Effector memory CD8-positive, alpha-beta T cell (primary cell): ENCODE measurements around the gene CNRIP1.
"Not testable (repeated sequence)": the region's sequence is repeated elsewhere in the genome, so short reads cannot be mapped to it uniquely, and the experiment has no call there.

Experiments used
- ATAC-seq: fragments of 150-1000 bp; cut with Tn5 transposase; replicated peaks from 2 replicates; pipeline ENCODE4 v1.10.0; 2021; ENCODE audit warnings: mild to moderate bottlenecking, moderate library complexity
- DNase-seq, 3 experiments: peaks; one replicate each; pipeline ENCODE4 v3.0.0; 2021
- H3K27ac Mint-ChIP-seq, 2 donors: one replicate each; pipeline ENCODE4 v1.8.0; 2022; ENCODE audit warnings: mild to moderate bottlenecking in 2 of 2, mixed read lengths in 2 of 2, moderate library complexity in 2 of 2
- H3K27me3 Mint-ChIP-seq, 2 donors: one replicate each; pipeline ENCODE4 v1.8.0; 2022; ENCODE audit warnings: mixed read lengths in 2 of 2
- H3K36me3 Mint-ChIP-seq: one replicate; pipeline ENCODE4 v1.8.0; 2022; ENCODE audit warnings: mild to moderate bottlenecking, moderate library complexity, mixed read lengths; ENCODE audit not compliant: insufficient read depth
- H3K4me1 Mint-ChIP-seq, 2 donors: one replicate each; pipeline ENCODE4 v1.8.0; 2022; ENCODE audit warnings: low read depth in 2 of 2, mixed read lengths in 2 of 2
- H3K4me3 Mint-ChIP-seq, 2 donors: one replicate each; pipeline ENCODE4 v1.8.0; 2022; ENCODE audit warnings: mild to moderate bottlenecking in 2 of 2, mixed read lengths in 2 of 2, moderate library complexity in 2 of 2
- H3K9me3 Mint-ChIP-seq, 2 donors: one replicate each; pipeline ENCODE4 v1.8.0; 2022; ENCODE audit warnings: mixed read lengths in 2 of 2

The CNRIP1 gene

DNA sequence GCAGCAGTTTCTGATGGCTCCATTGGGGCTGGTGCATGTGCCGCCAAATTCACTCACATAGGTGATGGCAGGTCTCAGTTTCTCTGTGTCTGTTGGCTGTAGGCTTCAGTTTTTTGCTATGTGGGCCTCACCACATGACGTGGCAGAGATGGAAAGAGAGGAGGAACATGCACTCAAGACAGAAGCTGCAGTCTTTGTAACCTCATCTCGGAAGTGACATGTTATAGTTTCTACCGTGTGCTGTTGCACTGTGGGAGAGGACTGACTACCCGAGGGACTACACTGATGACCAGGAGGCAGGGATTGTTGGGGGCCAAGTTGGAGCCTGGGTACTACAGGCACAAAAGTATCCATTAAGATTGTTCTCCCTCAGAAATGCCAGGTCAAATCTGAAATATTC lies 9.2 kb upstream of the CNRIP1 start:
- Mint-ChIP-seq H3K4me1 (no peaks in the 10 kb centered on the region), H3K27ac (no peak overlapping the region), H3K36me3 (no peaks in the 10 kb centered on the region), H3K9me3 (no peaks in the 10 kb centered on the region), H3K27me3 (peaks cover 27 to 44% of the 10 kb centered on the region in 2 donors), H3K4me3 (no peak overlapping the region)
- no peak for ATAC-seq
- DNase-seq: no peak

DNA sequence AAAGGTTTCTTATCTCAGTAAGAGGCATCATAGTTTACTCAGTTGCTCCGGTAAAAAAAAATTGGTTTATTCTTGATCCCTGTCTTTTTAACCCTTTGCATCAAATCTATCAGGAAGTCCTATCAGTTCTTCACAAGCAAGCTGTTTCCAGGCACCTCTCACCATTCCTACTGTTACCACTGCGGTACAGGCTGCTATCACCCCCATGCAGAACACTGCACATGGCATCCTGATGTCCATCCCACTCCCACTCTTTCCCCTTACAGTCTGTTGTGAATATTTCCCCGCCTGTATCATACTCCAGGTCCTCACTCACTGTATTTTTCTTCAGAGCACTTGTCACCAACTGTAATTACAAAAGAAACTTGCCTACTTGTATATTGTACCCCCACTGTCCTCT lies 5.3 kb upstream of the CNRIP1 start:
- Mint-ChIP-seq H3K36me3 (no peaks in the 10 kb centered on the region), H3K4me3 (no peak overlapping the region), H3K4me1 (peaks cover under 1% of the 10 kb centered on the region in 2 donors), H3K27ac (no peak overlapping the region), H3K9me3 (no peaks in the 10 kb centered on the region), H3K27me3 (peaks cover 14 to 51% of the 10 kb centered on the region in 2 donors)
- no peak for ATAC-seq
- DNase-seq: no peak

DNA sequence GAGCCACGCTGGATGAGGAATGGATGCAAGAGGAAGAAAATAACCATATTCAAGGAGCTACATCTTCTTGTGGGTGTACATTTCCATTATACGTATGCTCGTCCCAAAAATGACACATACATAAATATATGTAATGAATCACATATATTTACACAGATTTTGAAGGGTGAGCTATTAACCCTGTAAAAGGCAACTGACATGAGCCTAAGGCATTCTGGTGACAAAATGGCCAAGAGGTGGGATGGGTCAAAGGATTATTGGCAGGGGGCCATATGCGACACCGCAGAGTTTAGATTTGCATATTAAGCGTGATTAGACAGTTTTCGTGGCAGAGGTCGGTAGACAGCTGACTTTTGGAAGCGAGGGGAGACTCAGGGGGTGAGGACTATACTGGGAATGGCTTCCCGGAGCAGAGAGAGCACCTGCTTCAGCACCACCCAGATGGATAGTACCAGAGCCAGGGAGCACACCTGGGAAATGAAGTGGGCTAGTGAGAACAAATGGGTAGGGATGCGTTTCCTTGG lies 431 bp upstream of the CNRIP1 start:
- no peak overlapping the region for H3K27ac Mint-ChIP-seq
- peak overlapping the region; percentile 80 for H3K4me3 Mint-ChIP-seq
- no peak for ATAC-seq
- H3K36me3 Mint-ChIP-seq: peaks cover 3% of the 10 kb centered on the region
- no peaks in the 10 kb centered on the region for H3K9me3 Mint-ChIP-seq
- no peak for DNase-seq
- H3K4me1 Mint-ChIP-seq: peaks cover 5 to 11% of the 10 kb centered on the region in 2 donors
- peaks cover 16 to 53% of the 10 kb centered on the region in 2 donors for H3K27me3 Mint-ChIP-seq

DNA sequence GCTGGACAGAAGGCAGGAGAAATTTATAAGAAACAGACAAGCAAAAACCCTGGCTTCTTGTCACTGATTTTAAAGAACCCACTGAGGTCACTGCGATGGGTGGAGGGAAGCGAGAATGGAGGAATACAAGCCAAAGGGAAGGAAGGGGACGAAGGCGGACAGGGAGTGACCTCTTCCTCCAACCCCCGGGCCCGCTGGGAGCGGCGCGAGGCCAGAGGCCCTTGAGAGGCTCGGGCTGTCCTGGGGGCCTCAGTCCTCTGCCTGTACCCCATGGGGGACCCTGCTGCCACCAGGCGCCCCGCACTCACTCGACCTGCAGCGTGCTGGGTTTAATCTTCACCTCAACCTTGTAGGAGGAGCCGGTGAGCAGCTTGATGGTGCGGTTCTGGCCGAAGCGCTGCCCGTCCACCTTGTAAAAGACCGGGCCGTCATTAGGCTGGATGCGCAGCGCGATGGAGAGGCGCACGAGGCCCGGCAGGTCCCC lies 793 bp downstream of the CNRIP1 start:
- DNase-seq: no peak
- Mint-ChIP-seq H3K27me3 (peaks cover 16 to 47% of the 10 kb centered on the region in 2 donors), H3K9me3 (no peaks in the 10 kb centered on the region), H3K4me1 (peaks cover 5 to 11% of the 10 kb centered on the region in 2 donors), H3K36me3 (peaks cover 3% of the 10 kb centered on the region), H3K27ac (no peak overlapping the region), H3K4me3 (peak overlapping the region; percentile 80)
- peak; percentile 29 for ATAC-seq

DNA sequence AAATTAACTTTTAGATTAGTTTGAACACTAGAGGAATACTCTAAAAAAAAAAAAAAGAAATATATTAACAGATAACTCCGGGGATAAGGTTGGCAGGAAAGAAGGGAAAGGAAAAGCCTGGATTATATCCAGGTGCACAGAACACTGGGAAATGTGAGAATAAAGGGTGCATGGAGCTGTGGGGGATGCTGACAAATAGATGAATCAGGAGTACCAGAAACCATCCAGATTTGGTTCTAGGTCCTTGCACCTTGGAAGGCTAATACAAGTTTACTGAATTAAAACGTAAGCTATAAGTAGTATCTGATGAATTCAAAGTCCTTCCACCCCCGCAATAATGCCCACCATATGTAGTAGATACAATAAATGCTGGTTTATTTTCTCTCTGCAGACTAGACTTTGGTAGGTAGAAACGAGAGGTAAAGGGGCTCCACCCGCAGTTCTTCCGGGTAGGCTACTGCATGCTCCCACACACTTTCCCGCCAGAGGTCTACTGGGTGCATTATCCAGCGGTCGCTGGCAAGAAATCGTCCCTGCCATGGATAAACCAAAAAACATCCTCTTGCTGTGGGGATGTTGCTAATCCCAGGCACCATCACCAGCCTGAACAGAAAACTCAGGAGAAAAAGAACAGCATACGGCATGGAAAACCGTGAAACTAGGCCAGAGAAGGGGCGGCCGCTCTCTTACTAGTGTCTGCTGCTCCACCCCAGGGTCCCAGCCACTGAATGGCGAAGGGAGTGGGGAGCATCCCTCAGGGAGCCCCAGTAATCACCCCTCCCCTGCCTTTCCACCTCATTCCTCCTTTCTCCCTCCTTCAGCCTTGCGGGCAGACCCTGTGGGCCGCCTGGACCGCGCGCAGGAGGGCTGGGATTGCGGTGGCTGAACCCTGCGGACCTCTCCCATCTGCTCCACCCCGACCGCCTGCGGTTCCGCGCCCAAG lies 1.5 kb downstream of the CNRIP1 start:
- no peak for ATAC-seq
- H3K27ac Mint-ChIP-seq: no peak overlapping the region
- peak overlapping the region; percentile 80 for H3K4me3 Mint-ChIP-seq

DNA sequence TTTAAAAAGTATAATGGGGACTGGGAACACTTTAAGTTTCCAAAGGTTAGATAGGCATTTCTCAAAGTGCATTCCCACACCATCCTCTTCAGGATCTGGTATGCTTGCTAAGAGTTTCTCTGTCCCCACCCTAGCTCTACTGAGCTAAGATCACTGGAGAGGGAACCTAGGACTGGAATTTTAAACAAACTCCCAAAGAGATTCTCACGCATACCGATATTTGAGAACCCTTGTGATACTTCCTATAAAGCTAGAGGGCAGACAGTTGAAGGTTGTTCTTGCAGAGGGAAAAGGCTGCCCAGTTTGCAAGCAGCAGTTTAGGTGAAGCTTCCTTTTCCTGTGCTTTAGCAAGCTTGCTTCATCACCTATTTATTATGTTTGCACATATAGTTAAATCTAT lies 3.6 kb downstream of the CNRIP1 start:
- ATAC-seq: no peak
- peaks cover 26 to 54% of the 10 kb centered on the region in 2 donors for H3K27me3 Mint-ChIP-seq
- H3K4me3 Mint-ChIP-seq: no peak overlapping the region
- no peak for DNase-seq
- no peak overlapping the region for H3K27ac Mint-ChIP-seq
- peaks cover 5 to 11% of the 10 kb centered on the region in 2 donors for H3K4me1 Mint-ChIP-seq
- H3K9me3 Mint-ChIP-seq: no peaks in the 10 kb centered on the region
- H3K36me3 Mint-ChIP-seq: peaks cover 3% of the 10 kb centered on the region

More for the DNA sequence above, 1.5 kb downstream of the CNRIP1 start:
- H3K36me3 Mint-ChIP-seq: peaks cover 3% of the 10 kb centered on the region
- peaks cover 5 to 11% of the 10 kb centered on the region in 2 donors for H3K4me1 Mint-ChIP-seq
- H3K9me3 Mint-ChIP-seq: no peaks in the 10 kb centered on the region
- H3K27me3 Mint-ChIP-seq: peaks cover 16 to 49% of the 10 kb centered on the region in 2 donors
- no peak for DNase-seq

DNA sequence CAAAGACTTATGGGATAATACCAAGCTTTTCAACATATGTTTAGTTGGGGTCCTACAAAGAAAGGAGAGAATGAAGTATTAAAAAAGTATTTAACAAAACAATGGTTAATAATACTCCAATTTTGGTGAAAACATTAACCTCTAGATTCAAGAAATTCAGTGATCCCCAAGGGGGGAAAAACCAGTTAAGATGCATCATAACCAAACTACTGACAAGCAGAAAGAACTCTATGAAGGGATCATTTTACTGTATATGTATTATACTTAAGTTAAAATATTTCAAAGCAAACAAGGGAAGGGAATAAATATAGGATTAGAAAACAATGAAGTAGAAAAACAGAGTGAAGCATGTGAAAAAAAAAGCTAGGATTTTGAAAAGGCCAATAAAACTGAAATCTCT lies 8.7 kb downstream of the CNRIP1 start:
- Mint-ChIP-seq H3K9me3 (no peaks in the 10 kb centered on the region), H3K27ac (no peak overlapping the region), H3K36me3 (no peaks in the 10 kb centered on the region), H3K4me3 (no peak overlapping the region), H3K27me3 (peaks cover 13 to 16% of the 10 kb centered on the region in 2 donors), H3K4me1 (no peaks in the 10 kb centered on the region)
- DNase-seq: no peak
- no peak for ATAC-seq

DNA sequence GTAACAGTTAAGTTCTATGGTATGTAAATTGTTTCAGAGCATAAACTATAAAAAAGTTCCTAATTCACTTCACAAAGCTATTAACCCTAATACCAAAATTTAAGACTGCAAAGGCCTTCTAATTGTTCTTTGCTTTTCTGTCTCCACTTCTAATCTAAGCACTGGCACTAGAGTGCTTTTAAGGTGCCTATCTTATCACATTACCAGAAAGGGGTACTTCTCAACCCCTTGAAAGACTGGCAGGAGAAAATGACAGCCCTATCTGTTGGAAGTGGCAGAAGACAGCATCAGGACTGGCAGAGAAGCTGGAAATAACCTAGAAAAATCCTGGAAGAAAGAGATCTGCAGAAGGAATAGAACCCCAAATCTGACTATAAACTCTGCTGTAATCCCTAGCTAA lies 10.3 kb downstream of the CNRIP1 start:
- Mint-ChIP-seq H3K4me1 (no peaks in the 10 kb centered on the region), H3K27ac (no peak overlapping the region), H3K9me3 (no peaks in the 10 kb centered on the region), H3K4me3 (no peak overlapping the region), H3K27me3 (peaks cover 13 to 16% of the 10 kb centered on the region in 2 donors), H3K36me3 (no peaks in the 10 kb centered on the region)
- no peak for DNase-seq
- ATAC-seq: no peak

DNA sequence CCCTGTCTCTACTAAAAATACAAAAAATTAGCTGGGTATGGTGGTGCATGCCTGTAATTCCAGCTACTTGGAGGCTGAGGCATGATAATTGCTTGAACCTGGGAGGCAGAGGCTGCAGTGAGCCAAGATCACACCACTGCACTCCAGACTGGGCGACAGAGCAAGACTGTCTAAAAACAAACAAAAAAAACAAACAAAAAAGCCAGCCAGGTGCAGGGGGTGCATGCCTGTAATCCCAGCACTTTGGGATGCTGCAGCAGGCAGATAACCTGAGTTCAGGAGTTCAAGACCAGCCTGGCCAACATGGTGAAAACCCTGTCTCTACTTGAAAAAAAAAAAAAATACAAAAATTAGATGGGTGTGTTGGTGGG lies 15.9 kb downstream of the CNRIP1 start:
- H3K27me3 Mint-ChIP-seq, ATAC-seq, H3K4me3 Mint-ChIP-seq, H3K27ac Mint-ChIP-seq, DNase-seq, H3K9me3 Mint-ChIP-seq, H3K4me1 Mint-ChIP-seq, H3K36me3 Mint-ChIP-seq: not testable (repeated sequence)

DNA sequence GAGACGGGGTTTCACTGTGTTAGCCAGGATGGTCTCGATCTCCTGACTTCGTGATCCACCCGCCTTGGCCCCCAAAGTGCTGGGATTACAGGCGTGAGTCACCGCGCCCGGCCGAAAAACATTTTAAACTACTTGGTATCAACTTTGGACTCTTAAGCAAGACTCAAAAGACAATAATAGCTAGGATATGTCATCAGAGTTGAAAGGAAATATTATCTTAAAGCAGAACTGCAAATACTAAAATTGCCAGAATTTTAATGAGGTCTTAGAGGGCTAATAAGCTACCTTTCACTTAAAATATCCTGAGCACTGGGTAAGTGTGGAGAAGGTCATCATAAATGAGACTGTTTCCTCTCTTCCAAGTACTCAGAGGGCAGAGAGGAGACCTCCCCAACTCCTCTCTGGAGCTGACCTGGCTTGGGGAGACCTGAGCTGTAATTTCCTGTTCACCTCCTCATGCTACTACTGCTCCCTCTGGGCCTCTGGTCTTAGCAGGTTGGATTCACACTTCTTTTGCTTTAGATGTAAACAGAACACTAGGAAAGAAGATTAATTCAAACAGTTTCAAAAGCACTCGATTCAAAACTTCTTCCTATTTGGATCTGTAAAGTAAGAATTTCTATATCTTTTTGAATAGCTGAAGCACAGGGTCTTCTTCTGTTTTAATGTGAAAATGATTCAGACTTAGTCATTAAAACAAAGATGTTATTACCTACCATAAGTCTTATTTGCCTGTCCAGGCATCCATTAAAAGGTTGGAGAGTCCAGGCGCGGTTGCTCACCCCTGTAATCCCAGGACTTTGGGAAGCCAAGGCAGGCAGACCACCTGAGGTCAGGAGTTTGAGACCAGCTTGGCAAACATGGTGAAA lies 16.5 kb downstream of the CNRIP1 start:
- DNase-seq (no peak), ATAC-seq (no peak)
- H3K9me3 Mint-ChIP-seq: no peaks in the 10 kb centered on the region
- no peak overlapping the region for H3K4me3 Mint-ChIP-seq
- H3K27ac Mint-ChIP-seq: no peak overlapping the region
- H3K4me1 Mint-ChIP-seq: no peaks in the 10 kb centered on the region
- no peaks in the 10 kb centered on the region for H3K36me3 Mint-ChIP-seq
- H3K27me3 Mint-ChIP-seq: peaks cover 0 to 11% of the 10 kb centered on the region in 2 donors

DNA sequence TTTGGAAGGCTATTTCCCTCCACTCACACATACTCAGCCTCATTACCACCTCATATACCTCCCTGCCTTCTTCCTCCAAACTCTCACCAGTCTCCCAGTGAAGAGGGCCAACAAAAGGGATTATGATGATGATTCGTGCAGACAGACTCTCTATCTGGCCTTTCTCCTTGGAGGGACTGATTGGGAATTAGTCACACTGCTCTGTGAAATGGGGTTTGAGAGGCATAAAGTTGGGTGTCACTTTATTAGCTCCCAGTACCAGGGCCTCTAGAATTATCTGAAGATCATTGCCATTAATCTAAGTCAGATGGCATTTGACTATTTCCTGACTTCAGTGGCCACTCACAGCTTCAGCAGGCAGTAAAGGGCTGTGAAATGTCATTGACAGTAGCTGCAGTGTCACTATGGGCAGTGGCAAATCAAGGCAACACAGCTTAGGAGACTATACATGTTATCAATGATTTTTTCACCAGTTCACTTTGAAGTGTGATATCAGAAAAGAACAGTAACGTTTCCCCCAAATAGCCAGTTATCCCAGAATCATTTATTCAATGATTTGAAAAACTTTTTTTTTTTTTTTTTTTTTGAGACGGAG lies 17.4 kb downstream of the CNRIP1 start:
- no peaks in the 10 kb centered on the region for H3K4me1 Mint-ChIP-seq
- H3K36me3 Mint-ChIP-seq: no peaks in the 10 kb centered on the region
- ATAC-seq (no peak), DNase-seq (no peak)
- H3K4me3 Mint-ChIP-seq: no peak overlapping the region
- no peak overlapping the region for H3K27ac Mint-ChIP-seq
- H3K27me3 Mint-ChIP-seq: peaks cover 0 to 11% of the 10 kb centered on the region in 2 donors
- no peaks in the 10 kb centered on the region for H3K9me3 Mint-ChIP-seq

DNA sequence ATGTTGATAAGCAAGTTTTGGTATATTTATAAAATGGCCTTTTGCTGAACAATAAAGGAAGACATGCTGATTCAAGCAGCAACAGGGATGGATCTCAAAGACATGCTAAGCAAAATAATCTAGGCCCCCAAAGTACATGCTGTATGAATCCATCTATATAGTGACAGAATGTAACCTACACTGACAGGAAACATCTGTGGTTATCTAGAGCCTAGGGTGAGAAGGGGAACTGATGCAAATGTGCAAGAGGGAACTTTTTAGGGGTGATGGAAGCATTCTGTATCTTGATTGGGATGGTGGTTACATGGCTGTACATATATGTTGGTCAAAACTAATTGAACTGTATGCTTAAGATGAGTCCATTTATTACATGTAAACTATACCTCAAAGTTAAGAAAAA lies 24.2 kb downstream of the CNRIP1 start:
- DNase-seq (no peak), ATAC-seq (peak; percentile 31)
- Mint-ChIP-seq H3K36me3 (no peaks in the 10 kb centered on the region), H3K27me3 (peaks cover 6 to 18% of the 10 kb centered on the region in 2 donors), H3K27ac (peak overlapping the region in 1 of 2 donors; percentile 4), H3K9me3 (no peaks in the 10 kb centered on the region), H3K4me3 (no peak overlapping the region), H3K4me1 (peaks cover 5 to 11% of the 10 kb centered on the region in 2 donors)

DNA sequence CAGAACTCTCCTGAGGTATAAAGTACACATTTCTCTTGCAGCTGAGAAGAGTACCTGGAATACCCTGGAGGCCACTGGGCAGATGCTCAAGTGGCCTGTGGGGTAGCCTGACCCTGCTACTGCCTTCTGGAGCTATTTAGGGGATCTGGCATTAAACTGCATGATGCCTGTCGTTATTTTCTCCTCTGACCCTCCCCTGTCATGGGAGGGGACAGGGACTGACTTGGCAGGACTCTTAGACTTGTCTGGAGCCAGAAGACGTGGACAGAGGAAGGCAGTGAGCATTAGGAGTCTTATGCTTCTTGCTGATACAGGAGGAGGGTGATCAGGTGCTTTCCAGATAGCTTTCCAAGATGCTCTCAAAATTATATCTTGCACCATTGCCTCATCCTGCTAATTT lies 24.8 kb downstream of the CNRIP1 start:
- Mint-ChIP-seq H3K4me3 (no peak overlapping the region), H3K27ac (no peak overlapping the region), H3K4me1 (peaks cover 5 to 11% of the 10 kb centered on the region in 2 donors), H3K36me3 (no peaks in the 10 kb centered on the region), H3K9me3 (no peaks in the 10 kb centered on the region), H3K27me3 (peaks cover 7 to 20% of the 10 kb centered on the region in 2 donors)
- no peak for ATAC-seq
- DNase-seq: no peak
